MM.1S (cell line): ENCODE data around the gene SPEM3.

Experiments used
- EZH2 ChIP-seq: fragments of 300-600 bp; sonication (generic); optimal IDR thresholded peaks from 2 replicates; pipeline ENCODE3; 2017; ENCODE audit warnings: low read depth, mild to moderate bottlenecking, antibody characterized with exemption, low read length, mixed read lengths
- EZH2phosphoT487 ChIP-seq: fragments of 300-600 bp; sonication (generic); IDR thresholded peaks from 2 replicates; pipeline ENCODE4 v1.6.1; 2018; ENCODE audit warnings: antibody characterized with exemption, low read length
- TF ChIP-seq, protein P1 (sequence below): fragments of 300-600 bp; sonication (generic); IDR thresholded peaks from 2 replicates; pipeline ENCODE4 v1.5.1; 2016; ENCODE audit warnings: antibody characterized with exemption, low read length, mixed read lengths

DNA sequence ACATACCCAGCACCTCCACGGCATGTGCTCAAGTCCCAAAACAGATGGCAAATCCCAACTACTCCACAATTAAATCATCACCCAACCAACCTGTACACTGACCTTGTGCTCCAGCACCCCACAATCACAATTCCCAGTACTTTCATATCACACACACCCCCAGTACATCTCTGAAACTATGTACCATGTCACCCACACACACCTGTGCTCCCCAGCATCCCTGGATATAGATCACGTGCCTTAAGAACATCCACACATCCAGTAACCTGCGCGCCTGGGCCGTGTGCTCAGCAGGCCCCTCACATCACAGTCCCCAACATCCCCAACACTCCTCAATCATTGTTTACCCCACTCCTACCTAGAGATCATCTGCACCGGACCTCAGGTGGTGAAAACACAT, 18.9 kb upstream of the SPEM3 start:
- TF ChIP-seq, protein P1, sequence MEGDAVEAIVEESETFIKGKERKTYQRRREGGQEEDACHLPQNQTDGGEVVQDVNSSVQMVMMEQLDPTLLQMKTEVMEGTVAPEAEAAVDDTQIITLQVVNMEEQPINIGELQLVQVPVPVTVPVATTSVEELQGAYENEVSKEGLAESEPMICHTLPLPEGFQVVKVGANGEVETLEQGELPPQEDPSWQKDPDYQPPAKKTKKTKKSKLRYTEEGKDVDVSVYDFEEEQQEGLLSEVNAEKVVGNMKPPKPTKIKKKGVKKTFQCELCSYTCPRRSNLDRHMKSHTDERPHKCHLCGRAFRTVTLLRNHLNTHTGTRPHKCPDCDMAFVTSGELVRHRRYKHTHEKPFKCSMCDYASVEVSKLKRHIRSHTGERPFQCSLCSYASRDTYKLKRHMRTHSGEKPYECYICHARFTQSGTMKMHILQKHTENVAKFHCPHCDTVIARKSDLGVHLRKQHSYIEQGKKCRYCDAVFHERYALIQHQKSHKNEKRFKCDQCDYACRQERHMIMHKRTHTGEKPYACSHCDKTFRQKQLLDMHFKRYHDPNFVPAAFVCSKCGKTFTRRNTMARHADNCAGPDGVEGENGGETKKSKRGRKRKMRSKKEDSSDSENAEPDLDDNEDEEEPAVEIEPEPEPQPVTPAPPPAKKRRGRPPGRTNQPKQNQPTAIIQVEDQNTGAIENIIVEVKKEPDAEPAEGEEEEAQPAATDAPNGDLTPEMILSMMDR, result no peak
- TF ChIP-seq EZH2 (no peak), EZH2phosphoT487 (no peak)
